MCF 10A (cell line): Measurements from ENCODE around the gene EXOC2. TPM values are rescaled to one million over a fixed set of nuclear protein-coding genes. Genes with fewer than 3 reads are reported as not detected.

Experiments
- BruUV-seq: library from RNA; stranded (reverse); fragments of 400-500 nt; replicated peaks from 2 replicates; lab custom pipeline; 2021; lab: Mats Ljungman, UMichigan
- CTCF ChIA-PET: fragments of 300-600 bp; sonication (Branson Sonifier 250); formaldehyde crosslinking; extraction: SDS; loops from one replicate; lab custom pipeline; 2021; ENCODE audit warnings: antibody characterized with exemption, inconsistent platforms; lab: Yijun Ruan, JAX
- POLR2A ChIA-PET: fragments of 300-600, 350-650 bp; sonication (Branson Sonifier 250); formaldehyde crosslinking; extraction: SDS; loops from one replicate; lab custom pipeline; 2020; ENCODE audit warnings: antibody characterized with exemption, inconsistent platforms; lab: Yijun Ruan, JAX
- DNase-seq: peaks from one replicate; pipeline ENCODE4 v3.0.0-alpha.2; 2018; ENCODE audit not compliant: unreplicated experiment
- H3K27ac Mint-ChIP-seq: one replicate; pipeline ENCODE4 v1.8.0; 2022; ENCODE audit warnings: mild to moderate bottlenecking, low read depth, mixed read lengths; ENCODE audit not compliant: unreplicated experiment
- H3K27me3 Mint-ChIP-seq: one replicate; pipeline ENCODE4 v1.8.0; 2022; ENCODE audit warnings: mixed read lengths; ENCODE audit not compliant: insufficient read depth, unreplicated experiment
- H3K36me3 Mint-ChIP-seq: one replicate; pipeline ENCODE4 v1.8.0; 2022; ENCODE audit warnings: mild to moderate bottlenecking, moderate library complexity, mixed read lengths; ENCODE audit not compliant: insufficient read depth, unreplicated experiment
- H3K4me1 Mint-ChIP-seq: one replicate; pipeline ENCODE4 v1.8.0; 2022; ENCODE audit warnings: mixed read lengths; ENCODE audit not compliant: insufficient read depth, unreplicated experiment
- H3K4me3 Mint-ChIP-seq: one replicate; pipeline ENCODE4 v1.8.0; 2022; ENCODE audit warnings: mild to moderate bottlenecking, moderate library complexity, mixed read lengths; ENCODE audit not compliant: unreplicated experiment
- H3K9me3 Mint-ChIP-seq: one replicate; pipeline ENCODE4 v1.8.0; 2022; ENCODE audit warnings: mixed read lengths; ENCODE audit not compliant: unreplicated experiment
- CTCF ChIP-seq: fragments of 200-600 bp; IDR thresholded peaks from one replicate; pipeline ENCODE4 v1.8.0; 2022; ENCODE audit warnings: antibody characterized with exemption, mild to moderate bottlenecking; ENCODE audit not compliant: unreplicated experiment
- intact Hi-C: fragments of 100-400 bp; cut with micrococcal nuclease; formaldehyde crosslinking; loops from 2 replicates; pipeline ENCODE4 v1.14.1; 2022
- total RNA-seq: library from RNA; stranded (reverse); gene quantifications from 2 replicates; pipeline ENCODE4 v1.2.3, GENCODE V29; 2022

Gene EXOC2
- total RNA-seq, 1 experiment from 2014 or later, result 14.6 TPM

GRCh38 chr6:604579-604978, 88.4 kb downstream of the EXOC2 start:
- Mint-ChIP-seq H3K27me3 (no peaks in the 10 kb centered on the region), H3K4me1 (no peaks in the 10 kb centered on the region), H3K27ac (no peak overlapping the region), H3K36me3 (peaks cover 6% of the 10 kb centered on the region), H3K9me3 (no peaks in the 10 kb centered on the region), H3K4me3 (no peak overlapping the region)
- intact Hi-C loops, result no loop called here
- CTCF ChIA-PET, result interaction anchor here (1.1 kb wide), 1 partner anchor 10 kb away, joined by 4 read pairs; no protein-coding TSS in a partner anchor
- DNase-seq, result no peak
- no TSS peak for BruUV-seq
- no peak for TF ChIP-seq CTCF
- POLR2A ChIA-PET, result no interaction called here

- no peaks in the 10 kb centered on the region for H3K4me1 Mint-ChIP-seq
- H3K36me3 Mint-ChIP-seq, result no peaks in the 10 kb centered on the region
- H3K9me3 Mint-ChIP-seq, result no peaks in the 10 kb centered on the region
- TF ChIP-seq CTCF, result no peak
- no peak for DNase-seq
- ChIA-PET POLR2A (no interaction called here), CTCF (interaction anchor here (0.6 to 1.1 kb wide), 2 partner anchors 9 to 12 kb away, joined by 3 to 4 read pairs; no protein-coding TSS in a partner anchor)
- H3K27ac Mint-ChIP-seq, result no peak overlapping the region
- no peak overlapping the region for H3K4me3 Mint-ChIP-seq
- BruUV-seq, result no TSS peak
- intact Hi-C loops, result no loop called here
- H3K27me3 Mint-ChIP-seq, result no peaks in the 10 kb centered on the region
Measured at GRCh38 chr6:603265-603664, 89.7 kb downstream of the EXOC2 start.

- BruUV-seq, result no TSS peak
- no peak for TF ChIP-seq CTCF
- no peak for DNase-seq
- no peak overlapping the region for H3K27ac Mint-ChIP-seq
- ChIA-PET CTCF (interaction anchor here (0.7 kb wide), 1 partner anchor 154 kb away, joined by 3 read pairs; no protein-coding TSS in a partner anchor), POLR2A (no interaction called here)
- no peaks in the 10 kb centered on the region for H3K27me3 Mint-ChIP-seq
- no peaks in the 10 kb centered on the region for H3K4me1 Mint-ChIP-seq
- no peak overlapping the region for H3K4me3 Mint-ChIP-seq
- intact Hi-C loops, result loop anchor here (10.0 kb wide), 1 partner anchor 315 kb away; no protein-coding TSS in a partner anchor
- peaks cover 8% of the 10 kb centered on the region for H3K36me3 Mint-ChIP-seq
- H3K9me3 Mint-ChIP-seq, result no peaks in the 10 kb centered on the region
Measured at GRCh38 chr6:599576-600448, 93.1 kb downstream of the EXOC2 start.

- ChIA-PET CTCF (interaction anchor here (0.6 to 3.3 kb wide), 17 partner anchors 8 to 842 kb away, joined by 3 to 26 read pairs (median 4); no protein-coding TSS in a partner anchor), POLR2A (interaction anchor here (1.0 to 1.6 kb wide), 4 partner anchors 91 to 753 kb away, joined by 3 to 6 read pairs (median 4); partner anchors contain the start of gene EXOC2)
- Mint-ChIP-seq H3K36me3 (peaks cover 12% of the 10 kb centered on the region), H3K27me3 (no peaks in the 10 kb centered on the region), H3K4me3 (no peak overlapping the region), H3K9me3 (no peaks in the 10 kb centered on the region), H3K4me1 (no peaks in the 10 kb centered on the region), H3K27ac (no peak overlapping the region)
- TF ChIP-seq CTCF, result no peak
- no TSS peak for BruUV-seq
- intact Hi-C loops, result loop anchor here (2.0 to 10.0 kb wide), 7 partner anchors 93 to 788 kb away; no protein-coding TSS in a partner anchor
- no peak for DNase-seq
Measured at GRCh38 chr6:593907-594212, 99.1 kb downstream of the EXOC2 start.
